ENCODE results near the gene SNU13.
"Not testable (repeated sequence)": the region's sequence is repeated elsewhere in the genome, so short reads cannot be mapped to it uniquely, and the experiment has no call there.

The SNU13 gene

GRCh38 chr22:41688365-41689211, at the start of gene SNU13:
Gene SNU13 (minus strand): TSS chr22:41688867. CDS start chr22:41688796, 71 bp downstream.
- peak; percentile 78 to 81 for DNase-seq (ENCODE audit: low read depth in 2 of 2)

DNA sequence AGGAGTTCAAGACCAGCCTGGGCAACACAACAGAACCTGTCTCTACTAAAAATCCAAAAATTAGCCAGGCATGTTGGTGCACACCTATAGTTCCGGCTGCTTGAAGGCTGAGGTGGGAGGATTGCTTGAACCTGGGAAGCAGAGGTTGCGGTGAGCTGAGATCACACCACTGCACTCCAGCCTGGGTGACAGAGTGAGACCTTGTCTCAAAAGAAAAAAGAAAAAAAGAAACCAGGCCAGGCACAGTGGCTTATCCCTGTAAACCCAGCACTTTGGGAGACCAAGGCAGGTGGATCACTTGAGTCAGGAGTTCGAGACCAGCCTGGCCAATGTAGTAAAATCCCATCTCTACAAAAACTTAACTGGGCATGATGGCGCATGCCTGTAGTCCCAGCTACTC, 44.6 kb upstream of the SNU13 start:
- not testable (repeated sequence) for DNase-seq (ENCODE audit: low read depth in 2 of 2)

DNA sequence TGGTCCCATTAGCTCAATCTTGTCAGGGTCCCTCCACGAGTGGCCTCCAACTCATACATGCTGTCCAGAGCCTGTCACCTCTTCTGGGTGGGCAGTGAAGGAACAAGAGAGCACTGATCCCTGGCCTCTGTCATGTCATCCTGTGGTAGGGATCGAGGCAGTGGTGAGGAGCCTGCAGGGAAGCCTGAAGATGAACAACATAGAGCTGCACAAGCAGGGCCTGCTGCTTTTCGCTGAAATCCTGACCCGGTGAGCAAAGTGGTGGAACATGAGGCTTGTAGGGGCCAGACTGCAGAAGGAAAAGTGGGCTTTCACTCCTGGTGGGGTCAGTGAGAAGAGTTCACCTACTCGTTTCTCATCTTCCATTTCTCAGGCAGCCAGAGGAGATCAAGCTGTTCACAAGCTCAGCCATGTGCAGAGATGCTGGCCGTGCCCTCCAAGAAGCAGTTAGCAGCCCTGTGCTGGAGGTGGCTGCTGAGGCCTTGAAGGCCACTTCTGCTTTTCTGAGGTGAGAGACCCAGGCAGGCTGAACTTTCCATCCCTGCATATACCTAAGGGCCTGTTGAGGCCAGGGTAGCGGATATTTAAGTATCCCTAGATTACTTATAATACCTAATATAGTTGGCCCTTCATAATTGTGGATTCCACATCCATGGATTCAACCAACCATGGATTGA, 43.6 kb upstream of the SNU13 start:
- no peak for DNase-seq (ENCODE audit: low read depth in 2 of 2)

GRCh38 chr22:41731609-41732008, 42.9 kb upstream of the SNU13 start:
- no peak for DNase-seq (ENCODE audit: low read depth in 2 of 2)

DNA sequence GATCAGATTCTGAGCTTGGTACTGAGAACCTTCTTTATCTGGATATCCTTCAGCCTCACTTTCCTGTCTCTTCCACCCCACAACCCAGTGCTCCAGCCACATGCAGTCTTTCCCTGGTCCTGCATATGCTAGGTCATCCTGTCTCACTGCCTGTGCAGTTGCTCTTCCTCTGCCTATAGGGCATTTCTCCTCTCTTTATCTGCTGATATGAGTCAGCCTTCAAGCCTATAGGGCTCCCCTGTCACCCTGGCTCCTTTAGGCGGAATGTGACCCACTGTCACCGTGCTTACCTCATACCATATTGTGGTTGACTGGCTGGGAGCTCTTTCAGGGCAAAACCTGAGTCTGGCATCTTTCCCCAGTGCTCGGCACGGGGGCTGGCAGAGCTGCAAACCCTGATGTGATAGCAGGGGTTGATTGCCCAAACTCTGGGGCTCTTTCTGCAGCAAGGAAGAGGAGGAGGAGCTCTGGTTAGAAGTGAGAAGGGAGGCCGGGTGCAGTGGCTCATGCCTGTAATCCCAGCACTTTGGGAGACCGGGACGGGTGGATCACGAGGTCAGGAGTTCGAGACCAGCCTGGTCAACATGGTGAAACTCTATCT, 36.9 kb upstream of the SNU13 start:
- no peak for DNase-seq (ENCODE audit: low read depth in 2 of 2)

GRCh38 chr22:41722496-41722895, 33.8 kb upstream of the SNU13 start:
- DNase-seq (ENCODE audit: low read depth in 2 of 2) = no peak

GRCh38 chr22:41713004-41713403, 24.3 kb upstream of the SNU13 start:
- DNase-seq (ENCODE audit: low read depth in 2 of 2) = no peak

DNA sequence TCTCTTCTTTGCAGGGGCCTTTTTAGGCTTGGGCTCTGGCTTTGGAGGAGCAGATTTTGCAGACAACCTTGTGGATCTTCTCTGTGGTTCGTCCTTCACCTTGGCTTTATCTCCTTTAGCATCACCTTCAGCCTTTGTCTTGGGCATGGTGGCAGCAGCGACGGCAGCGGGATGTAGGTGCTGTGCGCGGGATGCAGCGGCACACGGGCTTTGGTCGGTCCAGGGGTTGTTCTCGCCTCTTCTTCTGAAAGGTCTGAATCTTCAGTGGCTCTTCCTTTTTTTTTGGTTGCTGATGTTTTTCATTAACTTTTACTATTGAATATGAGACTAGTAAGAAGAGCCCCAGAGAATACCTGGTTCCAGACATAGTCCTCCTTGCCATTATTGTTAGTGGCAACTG, 20.7 kb upstream of the SNU13 start:
- no peak for DNase-seq (ENCODE audit: low read depth in 2 of 2)

DNA sequence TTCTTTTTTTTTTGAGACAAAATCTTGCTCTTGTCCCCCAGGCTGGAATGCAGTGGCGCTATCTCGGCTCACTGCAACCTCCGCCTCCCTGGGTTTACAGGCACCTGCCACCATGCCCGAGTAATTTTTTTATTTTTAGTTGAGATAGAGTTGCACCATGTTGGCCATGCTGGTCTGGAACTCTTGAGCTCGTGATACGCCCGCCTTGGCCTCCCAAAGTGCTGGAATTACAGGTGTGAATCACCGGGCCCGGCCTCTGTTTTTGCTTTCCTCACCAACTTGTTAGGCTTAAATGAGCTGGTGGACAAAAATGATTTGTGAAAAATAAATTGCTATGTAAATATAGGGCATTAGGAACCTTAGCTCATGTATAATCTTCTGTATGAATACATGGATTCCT, 14.1 kb upstream of the SNU13 start:
- DNase-seq (ENCODE audit: low read depth in 2 of 2) = no peak

DNA sequence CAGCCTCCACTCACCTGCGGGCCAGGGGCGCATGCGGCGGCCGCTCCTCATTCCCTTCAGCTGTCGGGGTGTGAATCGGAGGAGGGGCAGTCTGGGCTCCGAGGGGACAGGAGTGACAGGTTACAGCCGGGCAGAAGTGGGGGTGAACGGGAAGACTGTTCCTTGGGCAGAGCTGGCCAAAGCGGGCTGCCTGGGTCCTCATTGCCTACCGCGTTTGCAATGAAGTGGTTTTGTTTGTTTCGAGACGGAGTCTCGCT, 11.4 kb upstream of the SNU13 start:
- no peak for DNase-seq (ENCODE audit: low read depth in 2 of 2)

DNA sequence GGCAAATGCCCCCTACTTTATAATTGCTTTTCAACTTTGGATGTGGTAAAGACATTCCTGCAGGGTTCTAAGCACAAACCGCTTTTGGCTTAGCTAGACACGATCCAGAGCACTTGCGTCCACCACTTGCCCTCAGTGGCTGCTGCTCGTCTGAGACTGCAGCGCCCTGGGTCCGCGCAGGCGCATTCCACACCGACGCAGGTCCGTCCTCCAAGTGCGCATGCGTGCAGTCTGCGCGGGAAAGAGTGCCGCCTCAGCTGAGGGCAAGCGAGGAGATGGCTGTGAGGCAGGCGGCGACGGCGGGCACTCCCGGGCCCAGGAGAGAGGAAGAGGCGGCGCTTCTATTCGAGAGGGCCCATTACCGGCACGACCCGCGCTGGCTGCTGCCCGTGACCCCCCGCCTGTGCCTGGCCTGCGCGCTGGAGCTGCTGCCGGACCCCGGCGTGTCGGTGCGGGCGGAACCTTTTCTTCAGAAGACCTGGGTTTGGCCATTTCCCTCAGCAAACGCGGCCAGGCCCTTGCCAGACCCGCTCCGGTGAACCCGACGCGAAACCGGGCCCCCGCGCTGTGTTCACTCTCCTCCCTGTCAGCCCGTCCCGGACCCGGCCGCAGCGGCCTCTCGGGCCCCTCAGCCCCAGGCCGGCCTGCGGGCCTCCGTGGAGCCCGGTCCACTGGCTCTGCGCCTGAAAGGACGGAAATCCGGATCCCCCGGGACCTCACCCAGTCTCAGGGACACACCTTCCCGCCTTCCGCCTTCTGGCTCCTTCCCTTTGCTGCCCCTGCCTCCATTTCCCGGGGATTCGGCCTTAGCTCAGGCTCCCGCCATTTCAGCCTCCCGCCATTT, 10.8 kb upstream of the SNU13 start, which contains the start of gene MEI1:
Gene MEI1 (plus strand): TSS at position 240 of the 844 bp plus-strand sequence. CDS start 36 bp downstream, at position 276.
- peak; percentile 42 to 48 for DNase-seq (ENCODE audit: low read depth in 2 of 2)

DNA sequence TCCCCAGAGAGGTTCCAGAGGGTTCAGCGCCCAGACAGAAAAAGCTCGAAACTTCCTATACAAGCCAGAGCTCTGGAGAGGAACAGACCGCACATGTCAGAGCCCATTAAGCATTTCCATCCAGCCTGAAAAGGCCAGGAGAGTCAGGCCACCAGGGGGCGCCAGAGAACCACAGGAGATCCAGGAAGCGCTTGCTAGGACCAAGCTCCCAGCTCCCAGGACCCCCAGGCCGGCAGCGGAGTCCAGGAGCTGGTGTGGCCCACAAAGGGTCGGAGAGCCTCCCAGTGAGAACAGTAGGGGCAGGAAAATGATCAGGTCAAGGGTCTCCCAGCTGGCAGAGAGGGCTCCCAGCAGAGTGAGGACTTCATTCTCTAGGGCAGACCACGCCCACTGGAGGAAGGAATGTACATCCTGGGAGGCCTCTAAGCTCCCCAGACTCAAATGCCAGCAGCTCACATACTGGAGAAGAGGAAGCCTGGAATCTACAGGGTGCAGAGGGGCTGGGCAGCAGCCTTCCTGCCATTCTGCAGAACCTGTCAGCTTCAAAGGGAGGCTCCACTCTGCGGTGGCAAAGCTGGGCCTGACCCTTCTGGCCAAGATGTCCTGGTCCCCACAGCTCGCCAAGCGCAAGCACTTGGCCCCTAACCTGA, 8.6 kb upstream of the SNU13 start:
- DNase-seq (ENCODE audit: low read depth in 2 of 2) = peak; percentile 70 to 74

DNA sequence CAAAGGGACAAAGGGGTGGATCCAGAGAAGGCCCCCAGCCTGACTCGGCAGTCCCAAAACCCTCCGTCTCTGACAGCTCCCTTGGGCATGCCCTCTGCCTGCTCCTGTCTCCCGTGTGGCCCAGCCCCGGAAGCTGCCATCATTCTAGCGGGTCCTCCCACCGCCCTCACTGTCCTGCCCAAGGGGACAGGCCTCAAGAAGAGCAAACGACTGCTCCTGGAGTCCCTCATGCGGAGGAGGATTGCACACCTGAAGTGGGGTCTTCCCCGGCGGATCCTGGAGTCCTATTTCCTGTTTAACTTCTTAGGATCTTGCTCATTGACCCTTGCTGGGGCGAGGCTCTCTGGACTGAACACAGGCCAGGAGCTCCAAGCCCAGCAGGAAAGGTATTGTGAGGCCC, 8.0 kb upstream of the SNU13 start:
- no peak for DNase-seq (ENCODE audit: low read depth in 2 of 2)

DNA sequence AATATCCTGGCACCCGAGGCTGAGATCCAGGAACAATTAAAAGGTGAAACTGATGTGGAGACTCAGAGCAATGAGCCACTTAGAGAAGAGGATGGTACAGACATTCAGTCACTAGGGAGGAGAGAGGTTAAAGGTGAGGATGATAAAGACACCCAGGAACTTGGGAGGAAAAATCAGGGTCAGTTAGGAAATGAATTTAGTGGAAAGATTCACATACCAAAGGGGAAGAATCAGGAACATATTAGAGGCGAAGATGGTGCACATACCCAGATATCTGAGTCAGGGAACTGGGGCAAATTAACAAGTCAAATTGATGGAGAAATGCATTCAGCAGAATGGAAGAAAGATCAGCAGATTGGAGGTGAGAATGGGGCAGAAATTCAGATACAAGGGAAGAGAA, 6.5 kb upstream of the SNU13 start:
- no peak for DNase-seq (ENCODE audit: low read depth in 2 of 2)

- no peak for DNase-seq (ENCODE audit: low read depth in 2 of 2)
Observed at GRCh38 chr22:41690476-41690875, 1.8 kb upstream of the SNU13 start.

DNA sequence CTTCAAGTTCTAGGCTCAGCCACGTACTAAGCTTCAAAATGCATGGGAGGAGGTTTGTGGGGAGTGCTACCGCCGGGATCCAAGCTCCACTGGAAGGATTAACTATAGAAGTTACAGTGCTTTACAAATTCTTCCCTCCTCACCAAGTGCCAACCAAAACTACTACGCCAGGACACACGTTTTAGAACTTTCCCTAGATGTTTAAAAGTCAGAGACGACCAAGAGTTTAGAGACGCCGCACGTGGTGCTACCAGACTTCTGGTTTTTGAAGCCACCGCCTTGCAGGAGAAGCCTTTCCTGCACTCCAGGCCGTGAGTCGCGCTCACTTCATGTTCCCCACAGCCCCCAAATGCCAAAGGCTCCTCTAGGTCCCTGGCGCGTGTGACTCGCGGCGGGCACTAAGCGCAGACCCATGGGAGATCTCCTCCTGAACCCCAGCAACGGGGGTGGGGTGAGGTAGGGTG, 734 bp downstream of the SNU13 start:
- DNase-seq (ENCODE audit: low read depth in 2 of 2) = no peak

- DNase-seq (ENCODE audit: low read depth in 2 of 2) = not testable (repeated sequence)
Observed at GRCh38 chr22:41686890-41687289, 1.8 kb downstream of the SNU13 start.

DNA sequence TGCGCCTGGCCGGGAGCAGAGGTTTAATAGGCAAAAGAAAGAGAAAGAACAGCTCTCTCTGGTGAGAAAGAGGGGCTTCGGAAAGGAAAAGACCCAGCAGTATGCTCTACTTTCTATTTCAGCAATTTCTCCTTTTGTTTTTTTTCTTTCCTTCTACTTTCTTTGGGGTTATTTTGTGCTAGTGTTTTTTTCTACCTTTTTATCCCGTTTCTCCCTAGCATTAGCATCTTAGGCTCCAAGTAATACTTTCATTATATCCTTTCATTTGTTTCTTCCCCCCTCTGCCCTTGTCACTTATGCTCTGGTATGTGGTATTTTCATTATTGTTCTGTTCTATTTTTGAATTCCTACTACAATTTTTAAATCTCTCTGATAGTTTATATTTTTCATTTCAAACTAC, 4.5 kb downstream of the SNU13 start:
- DNase-seq (ENCODE audit: low read depth in 2 of 2) = no peak

DNA sequence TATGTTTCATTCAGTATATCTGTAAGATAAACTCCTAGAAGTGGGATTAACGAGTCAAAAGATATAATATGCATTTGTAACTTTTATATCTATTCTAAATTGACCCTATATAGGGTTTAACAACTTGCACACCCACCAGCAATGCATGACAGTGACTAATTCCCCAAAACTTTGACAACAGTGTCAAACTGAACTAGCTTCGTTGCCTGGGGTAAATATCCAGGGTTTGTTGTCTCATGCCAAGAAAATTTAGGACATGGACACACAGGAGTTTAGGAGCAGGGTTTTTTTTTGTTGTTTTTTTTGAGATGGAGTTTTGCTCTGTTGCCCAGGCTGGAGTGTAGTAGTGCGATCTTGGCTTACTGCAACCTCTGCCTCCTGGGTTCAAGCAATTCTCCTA, 5.1 kb downstream of the SNU13 start:
- DNase-seq (ENCODE audit: low read depth in 2 of 2) = no peak

- no peak for DNase-seq (ENCODE audit: low read depth in 2 of 2)
Observed at GRCh38 chr22:41683052-41683451, 5.6 kb downstream of the SNU13 start.

GRCh38 chr22:41682033-41682807, 6.4 kb downstream of the SNU13 start:
- peak; percentile 58 to 60 for DNase-seq (ENCODE audit: low read depth in 2 of 2)

All from fibroblast of skin of left quadriceps (primary cell).